CD4-positive, alpha-beta T cell treated with Interferon alpha-2 for 1 hour (primary cell): ENCODE results near the gene AP4M1.

Experiments
- DNase-seq, 2 donors: peaks; one replicate each; pipeline ENCODE4 v3.0.0-alpha.2; 2020 to 2022

AP4M1 gene

GRCh38 chr7:100101016-100101862 is at the start of gene AP4M1, which contains the start of gene MCM7:
Gene AP4M1, plus strand, starts transcription at chr7:100101643. Its CDS starts 72 bp downstream, at chr7:100101715.
Gene MCM7, minus strand, starts transcription at chr7:100101397. Its CDS starts 103 bp downstream, at chr7:100101294.
- peak; percentile 96 to 97 for DNase-seq

- DNase-seq = peak; percentile 4 to 58
These were observed 48.2 kb upstream of the AP4M1 start for GRCh38 chr7:100053215-100053614.

GRCh38 chr7:100057006-100057405 is 44.4 kb upstream of the AP4M1 start:
- no peak for DNase-seq

- DNase-seq = no peak
These were observed 42.1 kb upstream of the AP4M1 start for GRCh38 chr7:100059251-100059739.

GRCh38 chr7:100061518-100062193 is 39.8 kb upstream of the AP4M1 start:
- DNase-seq = no peak

GRCh38 chr7:100063376-100063775 is 38.1 kb upstream of the AP4M1 start:
- DNase-seq = no peak

- DNase-seq = no peak
These were observed 37.3 kb upstream of the AP4M1 start for GRCh38 chr7:100064162-100064561.

- no peak for DNase-seq
These were observed 35.8 kb upstream of the AP4M1 start for GRCh38 chr7:100065452-100066186.

GRCh38 chr7:100066953-100067352 is 34.5 kb upstream of the AP4M1 start:
- no peak for DNase-seq

GRCh38 chr7:100069991-100070390 is 31.5 kb upstream of the AP4M1 start:
- DNase-seq = no peak

GRCh38 chr7:100071018-100071723 is 30.3 kb upstream of the AP4M1 start:
- DNase-seq = no peak

- DNase-seq = no peak
These were observed 29.0 kb upstream of the AP4M1 start for GRCh38 chr7:100072462-100072861.

GRCh38 chr7:100074841-100075240 is 26.6 kb upstream of the AP4M1 start:
- no peak for DNase-seq

GRCh38 chr7:100075418-100075817 is 26.0 kb upstream of the AP4M1 start:
- no peak for DNase-seq

GRCh38 chr7:100077205-100077604 is 24.2 kb upstream of the AP4M1 start:
- no peak for DNase-seq

- DNase-seq = no peak
These were observed 22.4 kb upstream of the AP4M1 start for GRCh38 chr7:100079024-100079560.

- peak in 1 of 2 donors; percentile 3 for DNase-seq
These were observed 20.4 kb upstream of the AP4M1 start for GRCh38 chr7:100080907-100081534.

GRCh38 chr7:100081535-100082102 is 19.8 kb upstream of the AP4M1 start, which contains the start of gene ZNF3:
Gene ZNF3, minus strand, starts transcription at chr7:100081723. Its CDS starts 4,366 bp downstream, at chr7:100077357.
- DNase-seq = peak; percentile 98 to 99

- DNase-seq = no peak
These were observed 18.5 kb upstream of the AP4M1 start for GRCh38 chr7:100082978-100083377.

- no peak for DNase-seq
These were observed 15.9 kb upstream of the AP4M1 start for GRCh38 chr7:100085515-100085914.
